ENCODE results near the gene CRIM1.

- TF ChIP-seq EP300 (IDR thresholded peaks at IDR 0.05) (no peak), POLR2A (IDR thresholded peaks at IDR 0.05; ENCODE audit: low read depth) (no peak)
Observed at GRCh38 chr2:36493306-36493705, 137.7 kb downstream of the CRIM1 start.
